Lower lobe of right lung (tissue), 2 donors: Measurements from ENCODE around the gene CCDC89. TPM values are rescaled to one million over a fixed set of nuclear protein-coding genes. Genes with fewer than 3 reads are reported as not detected.

Experiments
- ATAC-seq, 2 donors: fragments of 200-7000 bp; cut with Tn5 transposase; one replicate each; pipeline ENCODE4 v1.9.1; 2020 to 2022; ENCODE audit warnings: mild to moderate bottlenecking in 2 of 2, moderate library complexity in 2 of 2
- DNase-seq: peaks from one replicate; pipeline ENCODE4 v3.0.0-alpha.2; 2020
- H3K27ac ChIP-seq: fragments of 200-600 bp; one replicate; pipeline ENCODE4 v1.8.0; 2022
- H3K27me3 ChIP-seq: fragments of 200-600 bp; one replicate; pipeline ENCODE4 v1.8.0; 2022; ENCODE audit warnings: low read depth
- H3K36me3 ChIP-seq: fragments of 200-600 bp; one replicate; pipeline ENCODE4 v1.8.0; 2022; ENCODE audit warnings: mild to moderate bottlenecking
- H3K4me1 ChIP-seq: fragments of 200-600 bp; one replicate; pipeline ENCODE4 v1.8.0; 2022
- H3K4me3 ChIP-seq: fragments of 200-600 bp; one replicate; pipeline ENCODE4 v1.8.0; 2022; ENCODE audit warnings: mild to moderate bottlenecking
- H3K9me3 ChIP-seq: fragments of 200-600 bp; one replicate; pipeline ENCODE4 v1.8.0; 2022
- intact Hi-C: fragments of 100-400 bp; cut with DNase I; formaldehyde crosslinking; loops from one replicate; pipeline ENCODE4 v1.11.0; 2022
- total RNA-seq: library from RNA; stranded (reverse); fragmentation: NEBNext Ultra II Directional; extraction: Animal tissue kit (Norgen Biotek cat#: 25700); gene quantifications from one replicate; pipeline ENCODE4 v1.2.1, GENCODE V29; 2021
- TF ChIP-seq, protein P1 (sequence below): fragments of 200-600 bp; IDR thresholded peaks from one replicate; pipeline ENCODE4 v1.8.0; 2022; ENCODE audit warnings: antibody characterized with exemption, mild to moderate bottlenecking
- donor health status: DM: no; HTN: yes; CAD: no; lungs with severe emphysema.

CCDC89 gene
- total RNA-seq, 1 donor from 2014 or later = 1.6 TPM

DNA sequence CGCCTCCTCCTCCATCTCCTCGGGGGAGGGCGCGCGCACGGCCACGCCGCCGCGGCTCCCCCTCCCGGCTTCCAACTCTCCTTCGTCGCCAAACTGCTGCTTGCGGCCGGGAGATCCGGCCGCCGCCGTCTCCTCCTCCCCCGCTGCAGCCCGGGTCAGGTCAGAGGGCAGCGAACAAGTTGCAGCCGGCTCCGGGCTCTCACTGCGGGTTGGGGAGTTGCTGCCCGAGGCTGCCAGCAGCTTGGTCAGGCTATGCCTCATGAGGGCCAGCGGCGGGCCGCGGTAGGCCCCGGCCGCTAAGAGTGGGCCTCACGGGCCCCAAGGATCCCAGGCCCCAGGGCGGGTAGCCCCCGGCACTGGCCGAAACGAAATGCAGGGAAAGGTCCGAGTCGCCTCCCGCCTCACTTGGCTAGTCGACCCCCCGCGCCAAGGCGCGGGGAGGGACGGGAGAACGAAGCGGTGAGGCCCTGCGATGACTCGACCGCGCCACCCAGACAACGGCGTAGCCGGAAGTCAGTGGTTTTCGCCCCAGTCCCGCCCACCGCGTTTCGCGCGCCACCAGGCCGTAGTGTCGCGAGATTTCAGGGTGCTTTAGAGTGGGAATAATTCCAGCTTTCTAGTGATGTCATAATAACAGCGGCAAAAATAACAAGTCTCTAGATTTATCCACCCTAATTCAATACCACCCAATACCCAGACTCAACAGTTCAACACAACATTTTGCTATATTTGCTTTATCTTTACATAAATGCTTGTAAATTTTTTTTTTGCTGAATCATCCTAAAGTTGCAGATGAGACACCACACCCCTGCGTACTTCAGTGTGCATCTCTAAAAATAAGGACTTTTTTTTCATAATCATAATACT lies 21.1 kb downstream of the CCDC89 start, which contains the start of gene CREBZF:
Gene CREBZF (minus strand): TSS at position 515 of the 867 bp plus-strand sequence. CDS start 254 bp downstream, at position 261.
- Histone ChIP-seq H3K4me3 (peak within 1 kb of the TSS; percentile 93), H3K27me3 (no peaks in the 10 kb centered on the region), H3K9me3 (no peaks in the 10 kb centered on the region), H3K36me3 (peaks cover 32% of the 10 kb centered on the region), H3K27ac (peak within 1 kb of the TSS; percentile 98), H3K4me1 (peaks cover 39% of the 10 kb centered on the region)
- intact Hi-C loops = no loop called here
- ATAC-seq (peak; percentile 97 to 98), DNase-seq (peak; percentile 94)
- TF ChIP-seq, protein P1, sequence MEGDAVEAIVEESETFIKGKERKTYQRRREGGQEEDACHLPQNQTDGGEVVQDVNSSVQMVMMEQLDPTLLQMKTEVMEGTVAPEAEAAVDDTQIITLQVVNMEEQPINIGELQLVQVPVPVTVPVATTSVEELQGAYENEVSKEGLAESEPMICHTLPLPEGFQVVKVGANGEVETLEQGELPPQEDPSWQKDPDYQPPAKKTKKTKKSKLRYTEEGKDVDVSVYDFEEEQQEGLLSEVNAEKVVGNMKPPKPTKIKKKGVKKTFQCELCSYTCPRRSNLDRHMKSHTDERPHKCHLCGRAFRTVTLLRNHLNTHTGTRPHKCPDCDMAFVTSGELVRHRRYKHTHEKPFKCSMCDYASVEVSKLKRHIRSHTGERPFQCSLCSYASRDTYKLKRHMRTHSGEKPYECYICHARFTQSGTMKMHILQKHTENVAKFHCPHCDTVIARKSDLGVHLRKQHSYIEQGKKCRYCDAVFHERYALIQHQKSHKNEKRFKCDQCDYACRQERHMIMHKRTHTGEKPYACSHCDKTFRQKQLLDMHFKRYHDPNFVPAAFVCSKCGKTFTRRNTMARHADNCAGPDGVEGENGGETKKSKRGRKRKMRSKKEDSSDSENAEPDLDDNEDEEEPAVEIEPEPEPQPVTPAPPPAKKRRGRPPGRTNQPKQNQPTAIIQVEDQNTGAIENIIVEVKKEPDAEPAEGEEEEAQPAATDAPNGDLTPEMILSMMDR = no peak

DNA sequence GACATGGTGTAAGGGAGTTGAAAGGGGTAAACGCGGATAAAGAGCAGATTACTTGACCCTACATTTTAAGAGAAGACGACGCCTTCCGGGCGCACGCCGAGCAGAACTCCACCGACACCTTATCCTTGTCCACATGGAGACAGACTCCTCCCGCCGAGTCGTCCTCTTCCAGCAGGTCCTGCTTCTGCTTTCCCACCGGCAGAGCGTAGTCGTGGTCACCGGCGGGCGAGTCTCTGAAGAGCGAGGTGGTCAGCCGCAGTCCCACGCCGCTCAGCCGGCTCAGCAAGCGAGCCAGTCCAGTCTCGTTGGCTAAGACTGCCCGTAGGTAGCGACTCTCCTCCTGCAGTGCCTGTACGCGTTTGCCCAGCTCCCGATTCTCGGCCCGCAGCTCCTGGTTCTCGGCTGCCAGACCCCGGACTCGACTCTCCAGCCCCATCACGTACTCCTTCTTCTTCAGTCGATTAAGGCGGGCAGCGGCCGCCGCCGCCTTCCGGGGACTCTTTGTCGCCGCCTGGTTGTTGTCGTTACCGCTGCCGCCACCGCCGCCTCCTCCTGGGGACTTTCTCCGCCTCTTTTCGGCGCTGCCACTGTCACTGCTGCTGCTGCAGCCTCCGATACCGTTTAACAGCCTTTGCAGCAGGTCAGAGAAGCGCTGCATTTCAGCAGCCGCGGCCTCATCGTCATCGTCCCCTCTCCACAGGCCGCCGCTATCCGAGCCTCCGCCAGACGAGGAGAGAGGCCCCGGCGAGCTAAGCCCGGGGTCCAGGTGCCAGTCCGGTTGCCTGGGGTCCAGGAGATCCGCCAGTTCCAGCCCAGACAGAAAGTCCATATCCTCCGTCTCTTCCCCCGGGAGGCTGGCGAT lies 22.0 kb downstream of the CCDC89 start:
- H3K27ac ChIP-seq = peak overlapping the region; percentile 98
- H3K4me3 ChIP-seq = peak overlapping the region; percentile 93
- H3K36me3 ChIP-seq = peaks cover 40% of the 10 kb centered on the region
- intact Hi-C loops = no loop called here
- TF ChIP-seq, protein P1 = peak; percentile 59
- peaks cover 47% of the 10 kb centered on the region for H3K4me1 ChIP-seq
- ATAC-seq (peak; percentile 89 to 91), DNase-seq (peak; percentile 90)
- H3K27me3 ChIP-seq = no peaks in the 10 kb centered on the region
- no peaks in the 10 kb centered on the region for H3K9me3 ChIP-seq

DNA sequence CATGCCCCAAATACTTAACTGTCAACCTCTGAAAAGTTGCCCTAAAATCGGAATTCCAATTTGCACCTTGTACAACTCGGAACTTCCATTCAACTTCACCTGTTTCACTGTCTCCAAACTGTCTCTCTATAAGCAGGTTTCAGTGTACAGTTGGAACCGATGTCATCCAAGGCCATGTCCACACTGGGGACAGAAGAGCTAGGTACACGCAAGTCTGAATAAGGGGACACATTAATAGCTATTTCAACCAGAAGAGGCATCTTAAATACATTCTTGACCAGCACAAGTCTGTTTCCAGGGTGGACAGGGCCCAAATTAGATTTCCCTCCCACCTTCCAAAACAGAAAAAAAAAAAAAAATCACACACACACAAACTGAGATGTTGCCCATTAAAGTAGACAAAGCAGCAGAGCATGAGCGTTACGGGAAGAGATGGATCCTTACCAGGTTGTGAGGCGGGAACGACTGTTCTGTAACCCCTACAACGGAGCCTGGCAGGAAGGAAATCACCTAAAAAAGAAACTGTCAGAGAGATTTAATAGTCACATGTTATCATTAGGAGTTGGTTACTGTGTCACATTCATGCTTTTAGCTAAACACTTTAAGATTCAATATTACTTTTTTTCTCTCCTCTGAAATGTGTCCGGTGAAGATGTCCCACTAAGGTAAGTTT lies 22.8 kb downstream of the CCDC89 start:
- intact Hi-C loops = no loop called here
- no peak for DNase-seq
- TF ChIP-seq, protein P1 = no peak
- Histone ChIP-seq H3K27ac (peak overlapping the region; percentile 98), H3K4me3 (peak overlapping the region; percentile 93), H3K4me1 (peaks cover 50% of the 10 kb centered on the region), H3K9me3 (no peaks in the 10 kb centered on the region), H3K36me3 (peaks cover 45% of the 10 kb centered on the region), H3K27me3 (no peaks in the 10 kb centered on the region)
- ATAC-seq = no peak

DNA sequence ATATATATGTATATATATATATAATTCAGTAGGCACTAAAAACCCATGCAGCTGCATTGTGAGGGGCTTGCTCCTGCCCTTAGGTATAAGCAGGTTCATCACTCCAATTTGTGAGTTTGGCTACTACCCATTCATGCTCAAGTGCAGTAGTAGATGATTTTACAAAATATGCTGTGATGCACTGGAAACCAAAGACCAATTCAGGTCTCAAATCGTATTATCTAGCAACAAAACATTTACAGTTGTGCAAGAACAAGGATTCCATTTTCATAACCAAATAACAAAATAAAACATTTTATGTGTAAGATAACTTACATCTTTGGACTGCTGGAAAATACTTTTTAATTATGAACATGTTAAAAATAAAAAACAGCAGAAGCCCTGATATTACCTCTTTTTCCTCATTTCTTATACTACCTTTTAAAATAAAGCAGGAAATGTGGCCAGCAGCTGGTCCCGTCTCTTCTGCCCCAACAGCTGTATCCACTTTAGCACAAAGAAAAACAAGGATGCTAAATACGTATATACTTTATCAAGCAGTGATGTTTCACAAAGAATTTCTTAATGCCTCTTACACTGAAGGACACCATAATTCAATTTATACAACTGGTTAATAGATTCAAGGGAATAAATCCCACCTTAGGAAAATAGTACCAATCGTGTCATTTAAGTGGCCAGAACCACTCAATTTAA lies 23.9 kb downstream of the CCDC89 start:
- H3K36me3 ChIP-seq = peaks cover 52% of the 10 kb centered on the region
- intact Hi-C loops = no loop called here
- no peaks in the 10 kb centered on the region for H3K9me3 ChIP-seq
- H3K4me3 ChIP-seq = peak overlapping the region; percentile 93
- DNase-seq (no peak), ATAC-seq (no peak)
- peaks cover 58% of the 10 kb centered on the region for H3K4me1 ChIP-seq
- H3K27me3 ChIP-seq = no peaks in the 10 kb centered on the region
- TF ChIP-seq, protein P1 = no peak
- H3K27ac ChIP-seq = no peak overlapping the region

DNA sequence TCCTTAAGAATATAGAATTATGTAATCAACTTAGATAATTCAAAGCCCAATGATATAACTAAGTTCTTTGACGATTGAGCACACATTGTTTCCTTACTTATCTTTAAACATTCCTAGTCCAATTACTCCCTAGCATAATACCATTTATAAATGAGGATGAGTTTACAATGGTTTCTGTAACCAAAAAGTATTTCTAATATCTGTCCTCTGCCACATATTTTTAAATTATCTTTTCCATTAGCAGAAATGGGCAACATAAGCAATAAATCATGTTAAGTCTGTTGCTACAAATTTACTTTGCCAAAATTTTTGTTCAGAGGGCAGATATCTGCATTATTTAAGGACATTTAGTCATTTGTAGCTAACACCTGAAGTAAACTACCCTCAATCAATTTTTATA lies 27.8 kb downstream of the CCDC89 start:
- Histone ChIP-seq H3K27me3 (no peaks in the 10 kb centered on the region), H3K36me3 (peaks cover 92% of the 10 kb centered on the region), H3K9me3 (no peaks in the 10 kb centered on the region), H3K27ac (no peak overlapping the region), H3K4me1 (peaks cover 52% of the 10 kb centered on the region), H3K4me3 (no peak overlapping the region)
- no peak for DNase-seq
- ATAC-seq = no peak
- intact Hi-C loops = no loop called here
- TF ChIP-seq, protein P1 = no peak
